ENCODE measurements around the gene ERC2. TPM values are rescaled to one million over a fixed set of nuclear protein-coding genes. Genes with fewer than 3 reads are reported as not detected.

ERC2 gene
- polyA plus RNA-seq, 3 donors, result not detected

GRCh38 chr3:55929154-55929869 lies 539.0 kb downstream of the ERC2 start:
- no peaks in the 10 kb centered on the region for H3K4me1 ChIP-seq (ENCODE audit: control insufficient read depth in 1 of 2, insufficient read depth in 2 of 2, low read length in 2 of 2)
- no peak for DNase-seq
- no peak overlapping the region for H3K9ac ChIP-seq (ENCODE audit: insufficient read depth, low read length, poor library complexity, severe bottlenecking)
- 70% methylated on average over 2 of the region's 4 CpGs for WGBS (ENCODE audit: insufficient coverage)
- intact Hi-C loops (cut with micrococcal nuclease), result no loop called here
- H3K9me3 ChIP-seq (replicated peaks in 1 of 2; ENCODE audit: control insufficient read depth in 1 of 2, insufficient read depth in 1 of 2, low read length in 2 of 2), result peaks cover 0 to 9% of the 10 kb centered on the region in 2 donors
- no peak overlapping the region for H3K4me3 Mint-ChIP-seq
- peak overlapping the region in 1 of 7 donors; percentile 12 for H3K27ac Mint-ChIP-seq
- H4K20me1 ChIP-seq (ENCODE audit: insufficient read depth, low read length), result no peaks in the 10 kb centered on the region
- no peak for TF ChIP-seq CTCF (IDR thresholded peaks at IDR 0.05)
- no peak overlapping the region for H3K27ac ChIP-seq (ENCODE audit: low read depth in 1 of 2, low read length in 2 of 2)
- H3K4me3 ChIP-seq (replicated peaks in 1 of 3; ENCODE audit: low read depth in 2 of 3, low read length in 3 of 3), result no peak overlapping the region
- no peaks in the 10 kb centered on the region for H3K79me2 ChIP-seq (ENCODE audit: insufficient read depth, low read length)
- H3K27me3 Mint-ChIP-seq (ENCODE audit: low read depth in 3 of 3), result peaks cover 0 to 2% (median 0%) of the 10 kb centered on the region in 3 donors
- H3K4me1 Mint-ChIP-seq, result no peaks in the 10 kb centered on the region
- no peak overlapping the region for H2AFZ ChIP-seq (ENCODE audit: insufficient read depth, low read depth, low read length, poor library complexity, severe bottlenecking)
- no peaks in the 10 kb centered on the region for H3K27me3 ChIP-seq (ENCODE audit: control insufficient read depth in 2 of 2, insufficient read depth in 2 of 2, low read length in 2 of 2)
- no peaks in the 10 kb centered on the region for H3K36me3 Mint-ChIP-seq
- H3K36me3 ChIP-seq (replicated peaks in 1 of 2; ENCODE audit: control insufficient read depth in 1 of 2, insufficient read depth in 2 of 2, low read length in 2 of 2), result no peaks in the 10 kb centered on the region
- no peak overlapping the region for H3K4me2 ChIP-seq (replicated peaks; ENCODE audit: extremely low read depth, low read length, poor library complexity, severe bottlenecking)
- H3K9me3 Mint-ChIP-seq, result peaks cover 0 to 13% (median 5%) of the 10 kb centered on the region in 7 donors

GRCh38 chr3:55923626-55924025 lies 544.6 kb downstream of the ERC2 start:
- 60% methylated on average over 1 of the region's 1 CpG for WGBS (ENCODE audit: insufficient coverage)
- no peak overlapping the region for H3K27ac Mint-ChIP-seq

More at GRCh38 chr3:55923626-55924025, 544.6 kb downstream of the ERC2 start:
- Histone ChIP-seq H3K79me2 (ENCODE audit: insufficient read depth, low read length) (no peaks in the 10 kb centered on the region), H2AFZ (ENCODE audit: insufficient read depth, low read depth, low read length, poor library complexity, severe bottlenecking) (no peak overlapping the region), H4K20me1 (ENCODE audit: insufficient read depth, low read length) (no peaks in the 10 kb centered on the region), H3K27ac (ENCODE audit: low read depth in 1 of 2, low read length in 2 of 2) (no peak overlapping the region), H3K4me2 (replicated peaks; ENCODE audit: extremely low read depth, low read length, poor library complexity, severe bottlenecking) (no peak overlapping the region), H3K9ac (ENCODE audit: insufficient read depth, low read length, poor library complexity, severe bottlenecking) (no peak overlapping the region), H3K4me1 (ENCODE audit: control insufficient read depth in 1 of 2, insufficient read depth in 2 of 2, low read length in 2 of 2) (no peaks in the 10 kb centered on the region), H3K4me3 (replicated peaks in 1 of 3; ENCODE audit: low read depth in 2 of 3, low read length in 3 of 3) (no peak overlapping the region), H3K27me3 (ENCODE audit: control insufficient read depth in 2 of 2, insufficient read depth in 2 of 2, low read length in 2 of 2) (no peaks in the 10 kb centered on the region), H3K9me3 (replicated peaks in 1 of 2; ENCODE audit: control insufficient read depth in 1 of 2, insufficient read depth in 1 of 2, low read length in 2 of 2) (no peaks in the 10 kb centered on the region), H3K36me3 (replicated peaks in 1 of 2; ENCODE audit: control insufficient read depth in 1 of 2, insufficient read depth in 2 of 2, low read length in 2 of 2) (no peaks in the 10 kb centered on the region)
- H3K27me3 Mint-ChIP-seq (ENCODE audit: low read depth in 3 of 3), result peaks cover 0 to 2% (median 0%) of the 10 kb centered on the region in 3 donors
- intact Hi-C loops (cut with micrococcal nuclease), result no loop called here
- H3K4me1 Mint-ChIP-seq, result no peaks in the 10 kb centered on the region
- TF ChIP-seq CTCF (IDR thresholded peaks at IDR 0.05), result no peak
- H3K9me3 Mint-ChIP-seq, result peaks cover 0 to 5% (median 0%) of the 10 kb centered on the region in 7 donors
- H3K4me3 Mint-ChIP-seq, result no peak overlapping the region
- DNase-seq, result no peak
- no peaks in the 10 kb centered on the region for H3K36me3 Mint-ChIP-seq

Data from CD14-positive monocyte (primary cell).